Endothelial cell of umbilical vein (primary cell): ENCODE data around the gene SFTPA2. TPM values are rescaled to one million over a fixed set of nuclear protein-coding genes. Genes with fewer than 3 reads are reported as not detected.
"Not testable (repeated sequence)": the region's sequence is repeated elsewhere in the genome, so short reads cannot be mapped to it uniquely, and the experiment has no call there.

Experiments used
- BruUV-seq: library from RNA; stranded (reverse); fragments of 400-500 nt; replicated peaks from 2 replicates; lab custom pipeline; 2021; lab: Mats Ljungman, UMichigan
- CTCF ChIA-PET: fragments of 300-600, 350-600 bp; sonication (Branson Sonifier 250); formaldehyde crosslinking; loops from one replicate; lab custom pipeline; 2021; ENCODE audit warnings: antibody characterized with exemption, inconsistent platforms; lab: Charles Lee
- POLR2A ChIA-PET: fragments of 300-600, 350-600 bp; sonication (Branson Sonifier 250); formaldehyde crosslinking; loops from one replicate; lab custom pipeline; 2021; ENCODE audit warnings: antibody characterized with exemption, inconsistent platforms; lab: Charles Lee
- DNase-seq: peaks from one replicate; pipeline ENCODE4 v3.0.0-alpha.2; 2011; ENCODE audit warnings: low read depth, low spot score
- FAIRE-seq: peaks from 2 replicates; lab custom pipeline; 2011; peaks lifted over from hg19 to GRCh38; lab: Jason Lieb, UNC
- H2AFZ ChIP-seq: 2 replicates; pipeline ENCODE4 v1.6.0; 2012; ENCODE audit warnings: low read depth, low read length, control low read depth, inconsistent platforms
- H3K27ac ChIP-seq: 2 replicates; pipeline ENCODE4 v1.5.1; 2011; ENCODE audit warnings: low read depth, mild to moderate bottlenecking, control low read depth, low read length, moderate library complexity; ENCODE audit not compliant: insufficient read depth
- H3K27me3 ChIP-seq, 2 experiments: 2 replicates each; pipeline versions ENCODE4 v1.6.0 to v1.6.1; 2011; ENCODE audit warnings: low read length in 2 of 2, mixed read lengths in 1 of 2; ENCODE audit not compliant: control insufficient read depth in 2 of 2, insufficient read depth in 2 of 2
- H3K36me3 ChIP-seq, 2 experiments: 2 replicates in 1 of 2; 3 replicates in 1 of 2; pipeline ENCODE4 v1.5.1; 2011; ENCODE audit warnings: low read length in 2 of 2, mild to moderate bottlenecking in 1 of 2, moderate library complexity in 1 of 2; ENCODE audit not compliant: control insufficient read depth in 2 of 2, insufficient read depth in 2 of 2; ENCODE audit errors: extremely low read depth in 1 of 2
- H3K4me1 ChIP-seq: 3 replicates; pipeline ENCODE4 v1.5.1; 2011; ENCODE audit warnings: mild to moderate bottlenecking, low read length; ENCODE audit not compliant: control insufficient read depth, insufficient read depth; ENCODE audit errors: extremely low read depth
- H3K4me2 ChIP-seq: 2 replicates; pipeline ENCODE4 v1.6.1; 2011; ENCODE audit warnings: low read length, control low read depth, mixed read lengths; ENCODE audit not compliant: insufficient read depth
- H3K4me3 ChIP-seq, 3 experiments: fragments of 200-600 bp in 1 of 3; sonication (generic), shearing (Covaris generic) in 1 of 3; replicated peaks in 1 of 3; 2 replicates each; pipeline ENCODE4 v1.5.1; 2011 to 2016; ENCODE audit warnings: control low read depth in 3 of 3, low read length in 3 of 3, mild to moderate bottlenecking in 2 of 3, inconsistent platforms in 1 of 3, low read depth in 1 of 3, moderate library complexity in 1 of 3; ENCODE audit not compliant: insufficient read depth in 1 of 3
- H3K79me2 ChIP-seq: 2 replicates; pipeline ENCODE4 v1.6.0; 2012; ENCODE audit warnings: low read length, inconsistent platforms; ENCODE audit not compliant: control insufficient read depth, insufficient read depth
- H3K9ac ChIP-seq: replicated peaks from 2 replicates; pipeline ENCODE3; 2011; ENCODE audit warnings: low read length, control low read depth; ENCODE audit not compliant: insufficient read depth; ENCODE audit errors: extremely low read depth
- H3K9me1 ChIP-seq: replicated peaks from 3 replicates; pipeline ENCODE4 v1.6.0; 2011; ENCODE audit warnings: mild to moderate bottlenecking, low read length; ENCODE audit not compliant: control insufficient read depth, insufficient read depth; ENCODE audit errors: extremely low read depth
- H3K9me3 ChIP-seq: replicated peaks from 2 replicates; pipeline ENCODE4 v1.5.1; 2012; ENCODE audit warnings: low read length, inconsistent platforms; ENCODE audit not compliant: control insufficient read depth, insufficient read depth
- H4K20me1 ChIP-seq: replicated peaks from 2 replicates; pipeline ENCODE3; 2011; ENCODE audit warnings: mild to moderate bottlenecking, low read length; ENCODE audit not compliant: control insufficient read depth, insufficient read depth; ENCODE audit errors: extremely low read depth
- EZH2 ChIP-seq: IDR thresholded peaks from 2 replicates; pipeline ENCODE4 v1.6.1; 2012; ENCODE audit warnings: borderline replicate concordance, low read depth, mild to moderate bottlenecking, moderate library complexity, low read length, inconsistent platforms; ENCODE audit not compliant: severe bottlenecking
- FOS ChIP-seq: IDR thresholded peaks from 2 replicates; pipeline ENCODE4 v1.6.1; 2011; ENCODE audit warnings: mild to moderate bottlenecking, low read length, moderate library complexity, borderline replicate concordance; ENCODE audit not compliant: insufficient read depth
- GATA2 ChIP-seq: IDR thresholded peaks from 2 replicates; pipeline ENCODE4 v1.7.0; 2011; ENCODE audit warnings: low read depth, mild to moderate bottlenecking, moderate library complexity, mixed read lengths, low read length; ENCODE audit not compliant: insufficient read length, insufficient read depth
- JUN ChIP-seq: IDR thresholded peaks from 2 replicates; pipeline ENCODE4 v1.6.1; 2011; ENCODE audit warnings: borderline replicate concordance, low read depth; ENCODE audit not compliant: insufficient read length, insufficient read depth
- MAX ChIP-seq: IDR thresholded peaks from 2 replicates; pipeline ENCODE4 v1.6.1; 2011; ENCODE audit not compliant: insufficient read depth, insufficient read length
- MYC ChIP-seq: IDR thresholded peaks from one replicate; pipeline ENCODE4 v1.6.1; 2011; ENCODE audit warnings: mild to moderate bottlenecking, low read depth, low read length
- POLR2A ChIP-seq: IDR thresholded peaks from 2 replicates; pipeline ENCODE4 v1.6.1; 2012; ENCODE audit warnings: low read depth, mild to moderate bottlenecking, control low read depth, low read length
- POLR2AphosphoS5 ChIP-seq: IDR thresholded peaks from 2 replicates; pipeline ENCODE4 v1.6.1; 2012; ENCODE audit warnings: low read depth, mild to moderate bottlenecking, control low read depth, low read length, moderate library complexity; ENCODE audit not compliant: insufficient read depth
- dilution Hi-C: fragments of 300-500 bp; cut with MboI; formaldehyde crosslinking; loops from one replicate; pipeline ENCODE4 v1.15.0; 2019; ENCODE audit warnings: low sequenced_read_pairs; ENCODE audit not compliant: extremely low pct_ligation_motif_present
- intact Hi-C: fragments of 100-400 bp; cut with micrococcal nuclease; formaldehyde crosslinking; loops from one replicate; pipeline ENCODE4 v1.10.0; 2022
- polyA plus RNA-seq, 4 experiments: library from polyadenylated mRNA; depleted of rRNA in 3 of 4; stranded (reverse) in 3 of 4; unstranded in 1 of 4; fragments of >200 nt; gene quantifications; 2 replicates each; pipeline versions ENCODE4 v1.2.1 to v1.2.3, GENCODE V29; 2011 to 2012; ENCODE audit warnings: missing spikeins in 1 of 4
- total RNA-seq: library from RNA; stranded (reverse); gene quantifications from 2 replicates; pipeline ENCODE4 v1.2.3, GENCODE V29; 2021
- TF ChIP-seq, protein P1 (sequence below), 2 donors: IDR thresholded peaks; 1 replicate in 1 of 2; 2 replicates in 1 of 2; pipeline ENCODE4 v1.5.1; 2011; ENCODE audit warnings: low read length in 2 of 2, mild to moderate bottlenecking in 2 of 2, moderate library complexity in 2 of 2, control low read depth in 1 of 2, inconsistent platforms in 1 of 2, low read depth in 1 of 2; ENCODE audit not compliant: insufficient read depth in 1 of 2; ENCODE audit errors: extremely low read depth in 1 of 2

Gene SFTPA2
- total and polyA plus RNA-seq, 2 donors (not counting 3 experiments of a cell fraction or from before 2014, with no cell fraction given), result not detected

- intact Hi-C loops, result no loop called here
- ChIA-PET POLR2A (no interaction called here), CTCF (interaction anchor here (2.7 kb wide), 1 partner anchor 11 kb away, joined by 9 read pairs; no protein-coding TSS in a partner anchor)
- Histone ChIP-seq H3K9ac (no peak overlapping the region), H2AFZ (no peak overlapping the region), H3K4me1 (no peaks in the 10 kb centered on the region), H3K9me1 (no peaks in the 10 kb centered on the region), H3K27me3 (peaks cover 3 to 7% of the 10 kb centered on the region in 2 experiments), H3K9me3 (no peaks in the 10 kb centered on the region), H4K20me1 (no peaks in the 10 kb centered on the region), H3K4me2 (no peak overlapping the region), H3K36me3 (no peaks in the 10 kb centered on the region), H3K4me3 (no peak overlapping the region), H3K27ac (no peak overlapping the region), H3K79me2 (no peaks in the 10 kb centered on the region)
- FAIRE-seq, result no peak
- no TSS peak for BruUV-seq
- TF ChIP-seq, protein P1, sequence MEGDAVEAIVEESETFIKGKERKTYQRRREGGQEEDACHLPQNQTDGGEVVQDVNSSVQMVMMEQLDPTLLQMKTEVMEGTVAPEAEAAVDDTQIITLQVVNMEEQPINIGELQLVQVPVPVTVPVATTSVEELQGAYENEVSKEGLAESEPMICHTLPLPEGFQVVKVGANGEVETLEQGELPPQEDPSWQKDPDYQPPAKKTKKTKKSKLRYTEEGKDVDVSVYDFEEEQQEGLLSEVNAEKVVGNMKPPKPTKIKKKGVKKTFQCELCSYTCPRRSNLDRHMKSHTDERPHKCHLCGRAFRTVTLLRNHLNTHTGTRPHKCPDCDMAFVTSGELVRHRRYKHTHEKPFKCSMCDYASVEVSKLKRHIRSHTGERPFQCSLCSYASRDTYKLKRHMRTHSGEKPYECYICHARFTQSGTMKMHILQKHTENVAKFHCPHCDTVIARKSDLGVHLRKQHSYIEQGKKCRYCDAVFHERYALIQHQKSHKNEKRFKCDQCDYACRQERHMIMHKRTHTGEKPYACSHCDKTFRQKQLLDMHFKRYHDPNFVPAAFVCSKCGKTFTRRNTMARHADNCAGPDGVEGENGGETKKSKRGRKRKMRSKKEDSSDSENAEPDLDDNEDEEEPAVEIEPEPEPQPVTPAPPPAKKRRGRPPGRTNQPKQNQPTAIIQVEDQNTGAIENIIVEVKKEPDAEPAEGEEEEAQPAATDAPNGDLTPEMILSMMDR (IDR thresholded peaks at IDR 0.05; ENCODE audit: extremely low read depth in 1 of 2, insufficient read depth in 1 of 2, low read depth in 1 of 2, low read length in 2 of 2), result no peak
- TF ChIP-seq FOS, result no peak
- no peak for TF ChIP-seq GATA2
- no peak for TF ChIP-seq POLR2AphosphoS5
- no peak for TF ChIP-seq MAX
- no peak for TF ChIP-seq POLR2A
- TF ChIP-seq EZH2, result no peak
- TF ChIP-seq MYC, result no peak
- TF ChIP-seq JUN, result no peak
- dilution Hi-C loops, result no loop called here
- no peak for DNase-seq
Measured at GRCh38 chr10:79547973-79548372, 12.2 kb downstream of the SFTPA2 start.

GRCh38 chr10:79547128-79547527, 13.1 kb downstream of the SFTPA2 start:
- H4K20me1 ChIP-seq, dilution Hi-C loops, H3K9ac ChIP-seq, H3K79me2 ChIP-seq, H3K9me1 ChIP-seq, BruUV-seq, H3K27me3 ChIP-seq, H3K4me2 ChIP-seq, H2AFZ ChIP-seq, intact Hi-C loops, H3K4me3 ChIP-seq, H3K4me1 ChIP-seq, H3K9me3 ChIP-seq, FAIRE-seq, H3K27ac ChIP-seq, DNase-seq, H3K36me3 ChIP-seq, POLR2A ChIA-PET: not testable (repeated sequence)
- CTCF ChIA-PET, result interaction anchor here (2.7 kb wide), 1 partner anchor 10 kb away, joined by 9 read pairs; no protein-coding TSS in a partner anchor
